ENCODE results near the gene WWC2.

Gene WWC2

DNA sequence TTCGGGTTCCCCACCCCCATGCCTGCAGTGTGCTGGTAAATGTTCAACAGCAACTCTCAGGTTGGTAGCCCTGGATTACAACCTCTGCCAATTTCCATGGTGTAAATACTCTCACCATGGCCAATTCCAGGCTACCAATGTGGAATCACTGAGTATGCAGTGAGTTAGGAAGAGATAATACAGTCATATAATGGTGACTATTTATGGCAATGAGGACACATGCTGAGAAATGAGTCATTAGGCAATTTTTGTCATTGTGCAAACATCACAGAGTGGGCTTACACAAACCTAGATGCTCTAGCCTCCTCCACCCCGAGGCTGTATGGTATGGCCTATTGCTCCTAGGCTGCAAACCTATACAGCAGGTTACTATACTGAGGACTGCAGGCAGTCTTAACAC, 227.8 kb downstream of the WWC2 start:
- no peak for FAIRE-seq
- DNase-seq (ENCODE audit: low spot score) = no peak

- no peak for FAIRE-seq
Observed at GRCh38 chr4:183327827-183328226, 228.8 kb downstream of the WWC2 start.

DNA sequence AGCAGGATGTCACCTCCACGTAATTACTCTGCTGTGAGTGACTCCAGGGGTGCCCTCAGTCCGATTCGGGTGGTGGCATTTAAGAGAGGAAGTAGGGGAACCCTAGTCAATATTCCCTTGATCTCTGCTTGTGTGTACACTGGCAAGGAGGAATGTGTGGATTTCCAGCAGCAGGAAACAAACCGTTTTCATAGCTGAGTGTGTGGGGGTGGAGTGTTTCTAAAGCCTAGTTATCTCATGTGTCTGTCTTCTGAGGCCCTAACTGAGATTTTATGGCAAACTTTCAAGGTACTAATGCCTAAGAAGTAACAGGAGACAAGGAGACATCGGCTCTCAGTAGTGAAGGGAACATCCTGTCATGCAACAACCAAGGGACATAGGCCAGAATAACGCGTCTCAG, 229.8 kb downstream of the WWC2 start:
- FAIRE-seq = no peak
- DNase-seq (ENCODE audit: low spot score) = no peak

More at GRCh38 chr4:183327827-183328226, 228.8 kb downstream of the WWC2 start:
- no peak for DNase-seq (ENCODE audit: low spot score)

DNA sequence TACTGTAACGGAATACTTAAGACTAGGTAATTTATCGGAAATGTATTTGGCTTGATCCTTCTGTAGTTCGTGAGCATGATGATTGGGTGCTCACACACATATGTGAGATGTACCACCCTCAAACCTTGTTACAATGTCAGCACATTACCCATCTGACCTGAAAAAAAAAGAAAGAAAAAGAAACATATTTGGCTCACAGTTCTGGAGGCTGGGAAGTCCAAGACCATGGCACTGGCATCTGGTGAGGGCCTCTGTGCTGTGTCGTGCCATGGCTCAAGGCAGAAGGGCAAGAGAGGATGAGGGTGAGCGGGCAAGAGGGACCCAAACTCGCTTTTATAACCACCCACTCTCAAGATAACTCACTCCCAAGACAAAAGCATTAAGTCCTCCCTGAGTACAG, 230.2 kb downstream of the WWC2 start:
- peak; percentile 66 for FAIRE-seq
- no peak for DNase-seq (ENCODE audit: low spot score)

DNA sequence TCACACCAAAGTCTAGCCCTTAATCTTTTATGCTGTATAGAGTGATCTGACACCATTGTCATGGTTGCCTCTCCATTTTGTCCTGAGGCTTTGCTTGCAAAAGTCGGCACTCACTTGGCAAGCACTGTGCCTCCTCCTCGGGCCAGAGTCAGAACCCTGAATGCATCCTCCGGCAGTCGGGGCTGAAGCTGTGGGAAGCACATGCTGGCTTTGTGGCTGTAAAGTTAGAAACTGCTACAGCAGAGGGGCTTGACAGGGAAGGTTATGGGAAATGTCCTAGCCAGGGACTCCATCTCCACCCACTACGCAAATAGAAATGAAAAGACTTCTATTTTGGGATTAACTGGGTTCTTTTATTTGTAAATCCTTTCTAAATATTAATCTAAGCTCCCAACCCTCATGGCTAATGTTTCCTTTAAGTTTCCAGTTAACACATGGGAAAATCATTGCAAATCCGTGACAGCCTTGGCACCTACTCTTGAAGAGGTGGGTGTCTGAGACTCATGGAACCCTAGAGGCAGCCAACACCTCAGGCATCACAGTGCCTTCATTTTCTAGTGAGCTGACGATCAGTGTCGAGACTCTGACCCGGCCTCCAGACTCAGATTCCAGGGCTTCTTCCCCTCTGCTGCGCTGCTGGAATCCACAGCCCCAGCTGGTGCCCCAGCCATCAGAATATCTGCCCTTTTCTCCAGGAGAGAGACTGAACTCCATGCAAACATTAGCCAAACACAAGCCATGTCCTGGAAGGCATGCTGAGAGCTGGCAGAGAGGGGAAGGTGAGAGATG, 231.1 kb downstream of the WWC2 start:
- DNase-seq (ENCODE audit: low spot score) (no peak), FAIRE-seq (no peak)

DNA sequence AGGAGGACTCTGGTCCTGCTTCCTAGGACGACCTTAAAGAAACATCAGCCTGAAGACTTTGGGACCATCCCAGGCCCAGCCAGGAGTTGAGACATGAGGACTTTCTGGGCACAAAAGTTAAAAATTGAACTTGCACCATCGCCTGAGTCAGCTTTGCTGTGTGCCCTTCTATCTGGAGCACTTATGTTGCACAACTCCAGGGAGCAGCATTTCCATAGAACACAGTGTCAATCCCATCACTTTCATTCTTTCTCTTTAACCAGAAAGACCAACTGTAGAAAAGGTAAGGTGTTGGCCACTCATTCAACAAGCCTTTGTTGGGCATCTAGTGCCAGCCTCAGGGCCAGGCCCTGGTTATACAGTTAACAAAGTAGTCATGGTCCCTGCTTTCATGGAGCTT, 231.8 kb downstream of the WWC2 start:
- FAIRE-seq (no peak), DNase-seq (ENCODE audit: low spot score) (no peak)

DNA sequence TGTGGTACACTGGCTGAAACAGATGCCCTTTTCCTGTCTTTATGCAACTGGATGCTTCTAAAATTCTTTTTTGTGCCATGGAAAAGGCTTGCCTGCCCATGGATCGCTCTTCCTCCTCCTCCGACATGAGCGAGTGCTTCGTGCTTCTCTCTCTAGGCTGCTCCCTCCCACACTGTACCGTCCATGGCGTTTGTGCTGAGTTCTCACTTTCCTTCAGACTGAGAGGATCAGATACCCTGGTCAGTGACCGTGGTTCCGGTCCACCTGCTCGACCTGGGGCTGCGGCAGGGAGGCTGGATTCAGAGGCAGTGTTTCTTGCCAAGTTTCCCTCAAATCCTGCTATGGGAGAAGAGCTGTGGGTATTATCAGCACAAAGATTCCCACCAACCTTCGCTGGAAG, 233.4 kb downstream of the WWC2 start:
- no peak for FAIRE-seq

GRCh38 chr4:183333202-183333601, 234.1 kb downstream of the WWC2 start:
- FAIRE-seq = no peak

More for the DNA sequence above, 233.4 kb downstream of the WWC2 start:
- DNase-seq (ENCODE audit: low spot score) = no peak

GRCh38 chr4:183333983-183334382, 234.9 kb downstream of the WWC2 start:
- FAIRE-seq = no peak
- DNase-seq (ENCODE audit: low spot score) = no peak

More at GRCh38 chr4:183333202-183333601, 234.1 kb downstream of the WWC2 start:
- DNase-seq (ENCODE audit: low spot score) = no peak

GRCh38 chr4:183335369-183335940, 236.4 kb downstream of the WWC2 start:
- DNase-seq (ENCODE audit: low spot score) (peak; percentile 43), FAIRE-seq (no peak)

- no peak for FAIRE-seq
- no peak for DNase-seq (ENCODE audit: low spot score)
Observed at GRCh38 chr4:183337349-183337748, 238.3 kb downstream of the WWC2 start.

DNA sequence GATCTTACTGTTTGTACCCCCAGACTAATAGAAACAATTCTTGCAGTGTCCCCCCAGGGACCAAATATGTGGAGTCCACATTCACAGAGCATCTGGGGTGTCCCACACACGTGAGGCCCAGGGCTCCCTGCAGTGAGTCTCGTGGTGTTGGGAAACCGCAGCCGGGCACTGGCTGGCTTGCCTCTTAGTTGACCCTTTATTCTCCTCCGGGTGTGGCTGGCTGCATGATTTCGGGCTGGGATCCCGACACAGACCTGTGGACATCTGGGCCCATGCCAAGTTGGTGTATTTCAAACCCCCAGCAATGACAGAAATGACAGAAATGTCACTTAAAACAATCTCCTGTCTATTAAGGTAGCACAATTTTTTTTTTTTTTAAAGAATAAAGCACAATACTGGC, 238.8 kb downstream of the WWC2 start:
- FAIRE-seq (no peak), DNase-seq (ENCODE audit: low spot score) (no peak)

DNA sequence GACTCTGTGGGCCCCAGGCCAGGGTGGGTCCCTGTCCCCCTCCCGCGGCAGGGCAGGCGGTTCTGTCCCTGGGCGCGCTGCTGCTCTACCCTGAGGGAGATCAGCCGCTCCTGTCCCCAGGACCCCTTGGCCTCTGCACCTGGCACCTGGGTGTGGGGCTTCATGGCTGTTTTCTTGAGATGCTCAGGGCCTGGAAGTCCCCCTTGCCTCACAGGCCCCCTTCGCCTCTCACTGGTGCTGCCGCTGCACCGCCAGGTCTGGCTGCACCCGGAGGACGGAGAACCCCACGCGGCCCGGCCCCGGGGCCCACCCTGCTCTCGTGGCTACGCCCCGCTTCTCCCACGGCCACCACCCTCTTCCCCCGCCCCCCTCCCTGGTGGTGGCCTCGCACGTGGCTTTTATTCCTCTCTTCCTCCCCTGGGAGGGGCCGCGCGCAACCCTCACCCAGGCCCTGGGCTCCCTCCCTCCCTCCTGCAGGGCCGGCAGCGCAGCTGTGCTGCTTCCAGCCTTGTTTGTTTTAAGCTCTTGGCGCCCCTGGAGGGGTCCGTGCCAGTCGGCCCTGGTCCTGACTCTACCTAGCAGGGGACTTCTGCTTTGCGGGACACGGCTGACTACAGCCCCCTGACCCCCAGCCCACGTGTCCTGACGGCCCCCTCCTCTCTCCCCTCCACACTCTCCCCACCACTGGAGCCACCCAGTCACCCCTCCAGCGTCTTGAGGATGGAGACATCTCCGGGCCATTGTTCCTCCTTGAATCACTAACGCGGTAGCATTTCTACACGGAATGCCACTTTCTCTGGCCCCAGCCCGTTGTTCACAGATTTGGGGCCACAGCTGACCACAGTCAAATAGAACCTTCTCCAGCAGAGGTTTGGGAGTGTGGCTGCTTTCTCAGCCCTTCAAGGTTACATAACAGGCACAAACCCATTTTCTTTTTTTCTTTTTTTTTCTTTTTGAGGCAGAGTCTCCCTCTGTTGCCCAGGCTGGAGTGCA, 243.8 kb downstream of the WWC2 start:
- no peak for DNase-seq (ENCODE audit: low spot score)
- FAIRE-seq = no peak

GRCh38 chr4:183343730-183344129, 244.7 kb downstream of the WWC2 start:
- DNase-seq (ENCODE audit: low spot score) (no peak), FAIRE-seq (no peak)

GRCh38 chr4:183344523-183345255, 245.6 kb downstream of the WWC2 start:
- FAIRE-seq (no peak), DNase-seq (ENCODE audit: low spot score) (no peak)

DNA sequence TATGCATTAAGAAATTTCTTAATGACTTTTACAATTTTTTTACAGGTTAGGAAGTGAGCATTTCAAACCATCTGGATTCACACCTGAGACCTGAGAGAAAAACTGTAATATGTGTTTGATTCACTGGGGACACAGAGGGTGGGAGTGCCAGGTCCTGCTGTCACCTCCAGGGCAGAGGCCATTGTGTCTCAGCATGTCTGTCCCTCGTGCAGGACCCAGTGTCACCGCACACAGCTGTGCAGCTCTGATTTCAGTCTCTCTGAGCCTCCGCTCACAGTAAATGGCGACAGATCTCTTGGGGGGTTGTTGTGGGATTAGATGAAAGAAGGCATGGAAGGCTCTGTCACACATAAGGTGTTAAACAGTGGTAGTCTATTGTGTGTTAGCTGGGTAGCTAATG, 246.2 kb downstream of the WWC2 start:
- DNase-seq (ENCODE audit: low spot score) = no peak
- FAIRE-seq = no peak

DNA sequence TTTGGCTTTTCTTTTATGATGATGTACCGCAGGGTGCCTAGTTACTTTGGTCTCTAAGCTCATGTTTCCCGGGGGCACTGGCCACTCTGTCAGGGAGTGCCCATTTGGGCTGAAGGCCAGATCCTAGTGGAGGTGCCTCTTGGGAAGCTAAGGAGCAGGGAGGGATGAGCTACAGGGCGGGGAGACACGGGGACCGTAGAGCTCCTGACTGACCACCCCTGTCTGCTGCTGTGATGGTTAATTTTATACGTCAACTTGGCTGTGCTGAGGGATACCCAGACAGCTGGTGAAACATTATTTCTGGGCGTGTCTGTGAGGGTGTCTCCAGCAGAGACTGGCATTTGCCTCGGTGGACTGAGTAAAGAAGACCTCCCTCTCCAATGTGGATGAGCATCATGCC, 248.1 kb downstream of the WWC2 start:
- DNase-seq (ENCODE audit: low spot score) (no peak), FAIRE-seq (no peak)

DNA sequence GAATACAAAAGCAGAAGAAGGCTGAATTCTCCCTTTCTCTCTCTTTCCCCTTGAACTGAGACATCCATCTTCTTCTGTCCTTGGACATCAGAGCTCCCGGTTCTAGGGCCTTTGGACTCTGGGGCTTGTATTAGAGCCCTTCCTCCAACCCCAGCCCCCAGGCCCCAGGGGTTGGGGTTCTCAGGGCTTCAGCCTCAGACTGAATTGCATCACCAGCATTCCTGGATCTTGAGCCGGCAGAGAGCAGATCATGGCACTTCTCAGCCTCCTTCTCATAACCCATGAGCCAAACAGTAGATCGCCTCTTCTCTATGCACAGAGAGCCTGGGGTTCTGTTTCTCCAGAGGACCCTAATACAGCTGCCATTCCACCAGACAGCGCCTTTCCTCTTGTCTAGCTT, 248.5 kb downstream of the WWC2 start:
- DNase-seq (ENCODE audit: low spot score) (no peak), FAIRE-seq (no peak)

DNA sequence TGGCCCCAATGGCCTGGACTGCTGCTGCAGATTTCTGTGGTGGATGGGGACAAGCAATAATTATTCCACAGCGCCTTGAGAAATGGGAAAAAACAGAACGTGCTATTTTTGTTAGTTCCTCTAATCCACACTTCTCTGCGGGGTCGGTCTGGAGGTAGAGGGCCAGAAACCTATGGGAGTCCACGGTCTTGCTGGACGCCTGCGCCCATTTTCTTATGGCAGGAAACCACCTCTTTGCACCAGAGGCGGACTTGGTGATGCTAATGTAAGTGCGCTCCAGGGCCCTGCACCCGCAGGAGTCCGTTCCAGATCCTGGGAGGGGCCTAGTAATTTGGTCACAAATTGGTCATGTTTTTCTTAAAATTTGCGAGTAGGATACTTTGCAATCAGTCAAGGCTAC, 249.1 kb downstream of the WWC2 start:
- FAIRE-seq (no peak), DNase-seq (ENCODE audit: low spot score) (no peak)

DNA sequence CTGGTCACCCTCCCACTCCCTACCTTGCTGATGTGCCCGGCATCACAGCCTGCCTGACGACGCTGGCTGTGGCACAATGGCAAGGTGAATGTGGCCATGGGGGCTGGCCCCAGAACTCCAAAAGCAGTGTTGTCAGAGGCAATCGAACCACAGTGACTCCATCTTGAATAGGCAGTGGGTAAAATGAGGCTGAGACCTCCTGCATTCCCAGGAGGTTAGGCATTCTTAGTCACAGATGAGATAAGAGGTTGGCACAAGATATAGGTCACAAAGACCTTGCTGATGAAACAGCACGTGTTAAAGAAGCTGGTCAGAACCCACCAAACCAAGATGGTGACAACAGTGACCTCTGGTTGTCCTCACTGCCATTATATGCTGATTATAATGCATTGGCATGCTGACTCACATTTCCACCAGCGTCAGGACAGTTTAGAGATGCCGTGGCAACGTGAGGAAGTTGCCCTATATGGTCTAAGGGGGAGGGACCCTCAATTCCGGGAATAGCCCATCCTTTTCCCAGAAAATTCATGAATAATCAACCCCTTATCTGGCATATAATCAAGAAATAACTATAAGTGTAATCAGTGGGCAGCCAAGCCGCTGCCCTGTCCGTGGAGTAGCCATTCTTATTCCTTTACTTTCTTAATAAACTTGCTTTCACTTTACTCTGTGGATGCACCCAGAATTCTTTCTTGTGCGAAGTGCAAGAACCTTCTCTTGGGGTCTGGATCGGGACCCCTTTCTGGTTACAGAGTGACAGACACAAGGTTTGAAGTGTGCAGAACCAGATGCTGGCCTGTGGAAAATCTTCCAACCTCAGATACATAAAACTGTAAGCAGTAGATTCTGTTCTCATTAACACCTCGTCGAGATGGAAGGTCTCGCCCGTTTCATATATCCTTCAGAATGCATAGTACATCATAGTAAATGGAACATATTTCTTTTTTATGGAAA, 249.9 kb downstream of the WWC2 start:
- DNase-seq (ENCODE audit: low spot score) = peak; percentile 63
- FAIRE-seq = peak; percentile 5

Data from urothelium cell line (cell line).